Fibroblast of the aortic adventitia (primary cell): ENCODE results near the gene PLS3. TPM values are rescaled to one million over a fixed set of nuclear protein-coding genes. Genes with fewer than 3 reads are reported as not detected.

ENCODE experiments used
- DNase-seq: peaks from one replicate; pipeline ENCODE4 v3.0.0-alpha.2; 2010; ENCODE audit warnings: low read depth
- H3K4me3 ChIP-seq: 2 replicates; pipeline ENCODE4 v1.5.1; 2011; ENCODE audit warnings: low read depth, mild to moderate bottlenecking, control low read depth, low read length, moderate library complexity
- CTCF ChIP-seq: IDR thresholded peaks from 2 replicates; pipeline ENCODE4 v1.5.1; 2011; ENCODE audit warnings: mild to moderate bottlenecking, low read length, control low read depth, inconsistent platforms; ENCODE audit not compliant: insufficient read depth
- total RNA-seq: library from RNA; depleted of rRNA; stranded (reverse); fragments of >200 nt; gene quantifications from 2 replicates; pipeline ENCODE4 v1.2.3, GENCODE V29; 2012; ENCODE audit warnings: low replicate concordance

The PLS3 gene
- total RNA-seq, 1 donor: 309 TPM

- TF ChIP-seq CTCF: no peak
- DNase-seq: no peak
- H3K4me3 ChIP-seq: no peak overlapping the region
Measured at GRCh38 chrX:115549008-115549407, 12.0 kb upstream of the PLS3 start.

GRCh38 chrX:115553171-115553570, 7.8 kb upstream of the PLS3 start:
- H3K4me3 ChIP-seq: no peak overlapping the region
- TF ChIP-seq CTCF: no peak
- DNase-seq: no peak

- H3K4me3 ChIP-seq: no peak overlapping the region
- DNase-seq: peak; percentile 27
- TF ChIP-seq CTCF: no peak
Measured at GRCh38 chrX:115559672-115560071, 1.3 kb upstream of the PLS3 start.

GRCh38 chrX:115560211-115560977, 580 bp upstream of the PLS3 start:
- no peak for TF ChIP-seq CTCF
- peak; percentile 71 for DNase-seq
- peak overlapping the region; percentile 78 for H3K4me3 ChIP-seq

GRCh38 chrX:115561605-115562479, 868 bp downstream of the PLS3 start:
- peak; percentile 40 for DNase-seq

GRCh38 chrX:115562480-115562847, 1.5 kb downstream of the PLS3 start:
- peak overlapping the region; percentile 78 for H3K4me3 ChIP-seq
- no peak for TF ChIP-seq CTCF
- DNase-seq: peak; percentile 78

More at GRCh38 chrX:115561605-115562479, 868 bp downstream of the PLS3 start:
- H3K4me3 ChIP-seq: peak overlapping the region; percentile 78
- no peak for TF ChIP-seq CTCF
